ENCODE measurements around the gene ARID5A. TPM values are rescaled to one million over a fixed set of nuclear protein-coding genes. Genes with fewer than 3 reads are reported as not detected.

ARID5A gene
- total RNA-seq: 4.1 to 4.7 TPM (median 4.7 TPM) in 3 replicates

- no peak within 1 kb of the TSS for H3K27ac Mint-ChIP-seq
- H3K4me1 Mint-ChIP-seq: peaks cover 21% of the 10 kb centered on the region
- no peaks in the 10 kb centered on the region for H3K9me3 Mint-ChIP-seq
These were observed at the start of gene ARID5A for GRCh38 chr2:96536445-96537065. TSS of gene ARID5A (plus strand) at chr2:96536752. CDS start at chr2:96536827, 75 bp downstream.

GRCh38 chr2:96489261-96489660 is 47.3 kb upstream of the ARID5A start:
- no peak for DNase-seq (ENCODE audit: low spot score in 2 of 2, unreplicated experiment in 2 of 2)
- Mint-ChIP-seq H3K27ac (no peak overlapping the region), H3K36me3 (peaks cover under 1% of the 10 kb centered on the region)

More at GRCh38 chr2:96536445-96537065, at the start of gene ARID5A:
- no peak for TF ChIP-seq CTCF (IDR thresholded peaks at IDR 0.05; ENCODE audit: unreplicated experiment)
- peak within 1 kb of the TSS; percentile 84 for H3K4me3 Mint-ChIP-seq
- H3K36me3 Mint-ChIP-seq: no peaks in the 10 kb centered on the region
- peaks cover 45% of the 10 kb centered on the region for H3K27me3 Mint-ChIP-seq (ENCODE audit: low read depth)
- DNase-seq (ENCODE audit: low spot score in 2 of 2, unreplicated experiment in 2 of 2): peak; percentile 80 to 85

GRCh38 chr2:96489663-96490062 is 46.9 kb upstream of the ARID5A start:
- no peak for TF ChIP-seq CTCF (IDR thresholded peaks at IDR 0.05; ENCODE audit: unreplicated experiment)
- H3K4me3 Mint-ChIP-seq: no peak overlapping the region
- H3K4me1 Mint-ChIP-seq: peaks cover 6% of the 10 kb centered on the region
- no peak overlapping the region for H3K27ac Mint-ChIP-seq
- peaks cover 8% of the 10 kb centered on the region for H3K27me3 Mint-ChIP-seq (ENCODE audit: low read depth)
- peaks cover 12% of the 10 kb centered on the region for H3K9me3 Mint-ChIP-seq
- no peak for DNase-seq (ENCODE audit: low spot score in 2 of 2, unreplicated experiment in 2 of 2)
- peaks cover 2% of the 10 kb centered on the region for H3K36me3 Mint-ChIP-seq

More at GRCh38 chr2:96489261-96489660, 47.3 kb upstream of the ARID5A start:
- H3K4me3 Mint-ChIP-seq: no peak overlapping the region
- peaks cover 10% of the 10 kb centered on the region for H3K9me3 Mint-ChIP-seq
- peaks cover 7% of the 10 kb centered on the region for H3K27me3 Mint-ChIP-seq (ENCODE audit: low read depth)
- H3K4me1 Mint-ChIP-seq: peaks cover 6% of the 10 kb centered on the region
- TF ChIP-seq CTCF (IDR thresholded peaks at IDR 0.05; ENCODE audit: unreplicated experiment): no peak

- H3K4me3 Mint-ChIP-seq: no peak overlapping the region
- H3K27me3 Mint-ChIP-seq (ENCODE audit: low read depth): peaks cover 8% of the 10 kb centered on the region
- peaks cover 2% of the 10 kb centered on the region for H3K36me3 Mint-ChIP-seq
- TF ChIP-seq CTCF (IDR thresholded peaks at IDR 0.05; ENCODE audit: unreplicated experiment): no peak
- no peaks in the 10 kb centered on the region for H3K4me1 Mint-ChIP-seq
- peaks cover 26% of the 10 kb centered on the region for H3K9me3 Mint-ChIP-seq
- DNase-seq (ENCODE audit: low spot score in 2 of 2, unreplicated experiment in 2 of 2): no peak
- H3K27ac Mint-ChIP-seq: no peak overlapping the region
These were observed 44.6 kb upstream of the ARID5A start for GRCh38 chr2:96491860-96492497.

GRCh38 chr2:96493072-96493471 is 43.5 kb upstream of the ARID5A start:
- H3K27me3 Mint-ChIP-seq (ENCODE audit: low read depth): peaks cover 11% of the 10 kb centered on the region
- no peaks in the 10 kb centered on the region for H3K4me1 Mint-ChIP-seq
- H3K4me3 Mint-ChIP-seq: no peak overlapping the region
- no peak for DNase-seq (ENCODE audit: low spot score in 2 of 2, unreplicated experiment in 2 of 2)
- H3K27ac Mint-ChIP-seq: no peak overlapping the region
- no peak for TF ChIP-seq CTCF (IDR thresholded peaks at IDR 0.05; ENCODE audit: unreplicated experiment)
- H3K36me3 Mint-ChIP-seq: peaks cover 2% of the 10 kb centered on the region
- H3K9me3 Mint-ChIP-seq: peaks cover 26% of the 10 kb centered on the region
